Thyroid gland (tissue), 4 donors: ENCODE data around the gene KYAT1. TPM values are rescaled to one million over a fixed set of nuclear protein-coding genes. Genes with fewer than 3 reads are reported as not detected.
A peak's percentile ranks its signal among the peaks of the same experiment; 100 is the strongest.

ENCODE experiments used
- DNase-seq, 2 donors: peaks; one replicate each; pipeline ENCODE4 v3.0.0-alpha.2; 2019
- H3K27ac ChIP-seq, 3 donors: fragments of 200-600 bp; sonication (generic); 1 replicate in 2 of 3; 2 replicates in 1 of 3; pipeline ENCODE4 v1.5.1; 2016 to 2019; ENCODE audit warnings: mild to moderate bottlenecking in 1 of 3, moderate library complexity in 1 of 3
- H3K27me3 ChIP-seq: fragments of 200-600 bp; sonication (generic); one replicate; pipeline ENCODE4 v1.5.1; 2019
- H3K36me3 ChIP-seq, 2 donors: fragments of 200-600 bp; sonication (generic); one replicate each; pipeline ENCODE4 v1.5.1; 2016 to 2019
- H3K4me1 ChIP-seq, 2 donors: fragments of 200-600 bp; sonication (generic); one replicate each; pipeline ENCODE4 v1.5.1; 2017 to 2019
- H3K4me3 ChIP-seq, 3 donors: fragments of 200-600 bp; sonication (generic); replicated peaks in 1 of 3; 1 replicate in 2 of 3; 2 replicates in 1 of 3; pipeline ENCODE4 v1.5.1; 2016; ENCODE audit warnings: mild to moderate bottlenecking in 1 of 3
- H3K9me3 ChIP-seq: fragments of 200-600 bp; sonication (generic); one replicate; pipeline ENCODE4 v1.5.1; 2017
- CTCF ChIP-seq, 6 experiments: fragments of 200-600 bp in 3 of 6; fragments of 450-650 bp in 3 of 6; sonication (generic) in 3 of 6; IDR thresholded peaks; one replicate each; pipeline ENCODE4 v1.5.1; 2016 to 2019; ENCODE audit warnings: antibody characterized with exemption in 6 of 6, mild to moderate bottlenecking in 2 of 6, inconsistent platforms in 1 of 6, moderate library complexity in 1 of 6
- POLR2A ChIP-seq, 2 donors: fragments of 450-650 bp; IDR thresholded peaks; one replicate each; pipeline ENCODE4 v1.6.1; 2017; ENCODE audit warnings: antibody characterized with exemption in 2 of 2, mild to moderate bottlenecking in 2 of 2, moderate library complexity in 1 of 2
- WGBS, 2 donors: methylation state at CpG; one replicate each; pipeline ENCODE4 v1.1.5; 2017; 5-methylcytosine and 5-hydroxymethylcytosine counted together
- intact Hi-C: fragments of 100-400 bp; cut with DNase I; formaldehyde crosslinking; loops from one replicate; pipeline ENCODE4 v1.15.1; 2023
- total RNA-seq, 4 donors: library from RNA; depleted of rRNA; stranded (reverse); fragments of >200 nt; gene quantifications; one replicate each; pipeline ENCODE4 v1.2.3, GENCODE V29; 2016

KYAT1 gene
- total RNA-seq, 4 donors from 2014 or later, result 5.8 to 12.6 (median 12.3) TPM

- intact Hi-C loops, result no loop called here
- DNase-seq, result no peak
- no peaks in the 10 kb centered on the region for H3K9me3 ChIP-seq
- TF ChIP-seq CTCF (IDR thresholded peaks at IDR 0.05), result no peak
- TF ChIP-seq POLR2A (IDR thresholded peaks at IDR 0.05), result no peak
- WGBS, 2 donors, result 89 to 94% methylated on average over 8 of the region's 8 CpGs
- H3K4me3 ChIP-seq, result no peak overlapping the region
- peaks cover 20 to 31% of the 10 kb centered on the region in 2 donors for H3K4me1 ChIP-seq
- peak overlapping the region; percentile 83 to 94 (median 88) for H3K27ac ChIP-seq
- peaks cover 17 to 19% of the 10 kb centered on the region in 2 donors for H3K36me3 ChIP-seq
- no peaks in the 10 kb centered on the region for H3K27me3 ChIP-seq
Observed at GRCh38 chr9:128893354-128893753, 11.6 kb upstream of the KYAT1 start.

GRCh38 chr9:128892221-128892921, 10.6 kb upstream of the KYAT1 start:
- 43 to 84% methylated on average over 6 to 7 of the region's 17 CpGs for WGBS, 2 donors
- H3K4me3 ChIP-seq, result no peak overlapping the region
- DNase-seq, result peak; percentile 86 to 89
- peak overlapping the region; percentile 83 to 94 (median 88) for H3K27ac ChIP-seq
- no peaks in the 10 kb centered on the region for H3K27me3 ChIP-seq
- TF ChIP-seq CTCF (IDR thresholded peaks at IDR 0.05), result no peak
- TF ChIP-seq POLR2A (IDR thresholded peaks at IDR 0.05), result peak in 1 of 2 donors; percentile 44
- no peaks in the 10 kb centered on the region for H3K9me3 ChIP-seq
- intact Hi-C loops, result no loop called here
- peaks cover 20 to 33% of the 10 kb centered on the region in 2 donors for H3K4me1 ChIP-seq
- H3K36me3 ChIP-seq, result peaks cover 16 to 17% of the 10 kb centered on the region in 2 donors

GRCh38 chr9:128891321-128892220, 9.8 kb upstream of the KYAT1 start:
- DNase-seq, result no peak
- WGBS, 2 donors, result 76 to 80% methylated on average over 11 to 15 of the region's 15 CpGs
- peaks cover 20 to 33% of the 10 kb centered on the region in 2 donors for H3K4me1 ChIP-seq
- H3K4me3 ChIP-seq, result no peak overlapping the region
- no peak for TF ChIP-seq CTCF (IDR thresholded peaks at IDR 0.05)
- no peak for TF ChIP-seq POLR2A (IDR thresholded peaks at IDR 0.05)
- no peaks in the 10 kb centered on the region for H3K27me3 ChIP-seq
- no peaks in the 10 kb centered on the region for H3K9me3 ChIP-seq
- peak overlapping the region; percentile 83 to 94 (median 88) for H3K27ac ChIP-seq
- H3K36me3 ChIP-seq, result peaks cover 8 to 21% of the 10 kb centered on the region in 2 donors
- intact Hi-C loops, result no loop called here

- Histone ChIP-seq H3K36me3 (peaks cover 0 to 15% of the 10 kb centered on the region in 2 donors), H3K4me1 (peaks cover 26 to 49% of the 10 kb centered on the region in 2 donors), H3K4me3 (no peak overlapping the region), H3K27me3 (no peaks in the 10 kb centered on the region), H3K9me3 (no peaks in the 10 kb centered on the region), H3K27ac (peak overlapping the region in 1 of 3 donors; percentile 40)
- no peak for DNase-seq
- intact Hi-C loops, result no loop called here
- WGBS, 2 donors, result 49 to 58% methylated on average over 8 to 9 of the region's 9 CpGs
- TF ChIP-seq POLR2A (IDR thresholded peaks at IDR 0.05), result no peak
- no peak for TF ChIP-seq CTCF (IDR thresholded peaks at IDR 0.05)
Observed at GRCh38 chr9:128887914-128888350, 6.2 kb upstream of the KYAT1 start.
